Activated naive CD8-positive, alpha-beta T cell treated with anti-CD3 and anti-CD28 coated beads for 36 hours (primary cell): ENCODE results near the gene TFCP2. TPM values are rescaled to one million over a fixed set of nuclear protein-coding genes. Genes with fewer than 3 reads are reported as not detected.

ENCODE experiments used
- DNase-seq: peaks from one replicate; pipeline ENCODE4 v3.0.0; 2021
- H3K27ac Mint-ChIP-seq: one replicate; pipeline ENCODE4 v1.8.0; 2022; ENCODE audit warnings: mild to moderate bottlenecking, moderate library complexity, mixed read lengths
- H3K27me3 Mint-ChIP-seq: one replicate; pipeline ENCODE4 v1.8.0; 2022; ENCODE audit warnings: mild to moderate bottlenecking, mixed read lengths
- H3K36me3 Mint-ChIP-seq: one replicate; pipeline ENCODE4 v1.8.0; 2021; ENCODE audit warnings: mild to moderate bottlenecking, mixed read lengths
- H3K4me1 Mint-ChIP-seq: one replicate; pipeline ENCODE4 v1.8.0; 2021; ENCODE audit warnings: mixed read lengths
- H3K4me3 Mint-ChIP-seq: one replicate; pipeline ENCODE4 v1.8.0; 2022; ENCODE audit warnings: mild to moderate bottlenecking, moderate library complexity, mixed read lengths
- H3K9me3 Mint-ChIP-seq: one replicate; pipeline ENCODE4 v1.8.0; 2022; ENCODE audit warnings: mixed read lengths
- total RNA-seq, 2 experiments: library from RNA; stranded (reverse); gene quantifications; one replicate each; pipeline ENCODE4 v1.2.3, GENCODE V29; 2021

Gene TFCP2
- total RNA-seq, 2 experiments from 2014 or later: 32.3 to 33.4 TPM

- Mint-ChIP-seq H3K4me1 (peaks cover 6% of the 10 kb centered on the region), H3K36me3 (no peaks in the 10 kb centered on the region), H3K27ac (no peak overlapping the region), H3K4me3 (no peak overlapping the region), H3K9me3 (no peaks in the 10 kb centered on the region), H3K27me3 (no peaks in the 10 kb centered on the region)
- no peak for DNase-seq
These were observed 107.4 kb downstream of the TFCP2 start for GRCh38 chr12:51065530-51065929.

- no peak overlapping the region for H3K4me3 Mint-ChIP-seq
- H3K27me3 Mint-ChIP-seq: no peaks in the 10 kb centered on the region
- H3K4me1 Mint-ChIP-seq: peaks cover 5% of the 10 kb centered on the region
- H3K9me3 Mint-ChIP-seq: no peaks in the 10 kb centered on the region
- no peak for DNase-seq
- H3K27ac Mint-ChIP-seq: peak overlapping the region; percentile 11
- H3K36me3 Mint-ChIP-seq: peaks cover 4% of the 10 kb centered on the region
These were observed 110.1 kb downstream of the TFCP2 start for GRCh38 chr12:51062631-51063397.

- Mint-ChIP-seq H3K27ac (no peak overlapping the region), H3K36me3 (peaks cover 14% of the 10 kb centered on the region)
These were observed 113.8 kb downstream of the TFCP2 start for GRCh38 chr12:51059086-51059485.

GRCh38 chr12:51056242-51056641 is 116.7 kb downstream of the TFCP2 start:
- Mint-ChIP-seq H3K9me3 (no peaks in the 10 kb centered on the region), H3K36me3 (peaks cover 21% of the 10 kb centered on the region), H3K27me3 (no peaks in the 10 kb centered on the region), H3K4me1 (peaks cover 4% of the 10 kb centered on the region), H3K27ac (peak overlapping the region; percentile 28), H3K4me3 (no peak overlapping the region)
- DNase-seq: no peak

More at GRCh38 chr12:51059086-51059485, 113.8 kb downstream of the TFCP2 start:
- Mint-ChIP-seq H3K27me3 (no peaks in the 10 kb centered on the region), H3K9me3 (no peaks in the 10 kb centered on the region), H3K4me1 (no peaks in the 10 kb centered on the region), H3K4me3 (no peak overlapping the region)
- DNase-seq: no peak

- DNase-seq: no peak
- Mint-ChIP-seq H3K27ac (no peak overlapping the region), H3K4me1 (peaks cover 6% of the 10 kb centered on the region), H3K27me3 (no peaks in the 10 kb centered on the region), H3K4me3 (no peak overlapping the region), H3K9me3 (no peaks in the 10 kb centered on the region), H3K36me3 (peaks cover 21% of the 10 kb centered on the region)
These were observed 117.9 kb downstream of the TFCP2 start for GRCh38 chr12:51055060-51055459.

- no peak for DNase-seq
- no peaks in the 10 kb centered on the region for H3K27me3 Mint-ChIP-seq
- peaks cover 31% of the 10 kb centered on the region for H3K36me3 Mint-ChIP-seq
- H3K9me3 Mint-ChIP-seq: no peaks in the 10 kb centered on the region
- H3K27ac Mint-ChIP-seq: peak overlapping the region; percentile 1
- H3K4me1 Mint-ChIP-seq: peaks cover 23% of the 10 kb centered on the region
- H3K4me3 Mint-ChIP-seq: no peak overlapping the region
These were observed 121.1 kb downstream of the TFCP2 start for GRCh38 chr12:51051787-51052186.

- Mint-ChIP-seq H3K9me3 (no peaks in the 10 kb centered on the region), H3K4me3 (peak overlapping the region; percentile 98), H3K27me3 (no peaks in the 10 kb centered on the region), H3K4me1 (peaks cover 26% of the 10 kb centered on the region), H3K36me3 (peaks cover 25% of the 10 kb centered on the region), H3K27ac (peak overlapping the region; percentile 95)
- no peak for DNase-seq
These were observed 123.4 kb downstream of the TFCP2 start for GRCh38 chr12:51049525-51049924.

- Mint-ChIP-seq H3K36me3 (peaks cover 19% of the 10 kb centered on the region), H3K4me1 (peaks cover 26% of the 10 kb centered on the region), H3K4me3 (peak overlapping the region; percentile 98), H3K27me3 (no peaks in the 10 kb centered on the region), H3K9me3 (no peaks in the 10 kb centered on the region), H3K27ac (peak overlapping the region; percentile 95)
- no peak for DNase-seq
These were observed 124.2 kb downstream of the TFCP2 start for GRCh38 chr12:51048661-51049251.

- Mint-ChIP-seq H3K27me3 (no peaks in the 10 kb centered on the region), H3K9me3 (no peaks in the 10 kb centered on the region), H3K36me3 (peaks cover 19% of the 10 kb centered on the region), H3K27ac (peak within 1 kb of the TSS; percentile 95), H3K4me1 (peaks cover 26% of the 10 kb centered on the region), H3K4me3 (peak within 1 kb of the TSS; percentile 98)
- peak; percentile 87 for DNase-seq
These were observed 125.0 kb downstream of the TFCP2 start, which contains the start of gene LETMD1 for GRCh38 chr12:51047655-51048540. TSS of gene LETMD1 (plus strand) at chr12:51048327. CDS start at chr12:51048357, 30 bp downstream.

Other genes starting within 250 kb of the TFCP2 start
- gene HIGD1C, start 220.6 kb downstream of the TFCP2 start, total RNA-seq: not detected
- 10 to 100 TPM; 24.5 to 27.3 TPM for gene SLC11A2, start 146.8 kb downstream of the TFCP2 start, total RNA-seq
- 10 to 100 TPM; 67.2 to 69.4 TPM for gene LETMD1, start 124.8 kb downstream of the TFCP2 start, total RNA-seq
- gene CSRNP2, start 89.5 kb downstream of the TFCP2 start, total RNA-seq: 10 to 100 TPM; 10.5 to 10.9 TPM
- 1 to 10 TPM; 6.5 to 6.9 TPM for gene POU6F1, start 44.9 kb upstream of the TFCP2 start, total RNA-seq
- 10 to 100 TPM; 94.2 to 95.4 TPM for gene DAZAP2, start 65.7 kb upstream of the TFCP2 start, total RNA-seq
- 1 to 10 TPM in 1 of 2 experiments, under 1 TPM in 1; 0.64 to 1.3 TPM for gene SMAGP, start 97.3 kb upstream of the TFCP2 start, total RNA-seq
- 10 to 100 TPM; 32.0 to 34.2 TPM for gene BIN2, start 151.0 kb upstream of the TFCP2 start, total RNA-seq
- gene CELA1, start 173.5 kb upstream of the TFCP2 start, total RNA-seq: not detected
- gene GALNT6, start 218.3 kb upstream of the TFCP2 start, total RNA-seq: 10 to 100 TPM; 19.0 to 19.9 TPM